Measurements from ENCODE around the gene SCRN2. TPM values are rescaled to one million over a fixed set of nuclear protein-coding genes. Genes with fewer than 3 reads are reported as not detected.

SCRN2 gene
- total RNA-seq, 2 donors from 2014 or later, result 21.4 to 27.1 TPM

GRCh38 chr17:47834756-47835155 is 6.3 kb downstream of the SCRN2 start:
- H3K4me3 Mint-ChIP-seq, result no peak overlapping the region

GRCh38 chr17:47831934-47832327 is 9.1 kb downstream of the SCRN2 start:
- H3K27me3 Mint-ChIP-seq, result no peaks in the 10 kb centered on the region
- H3K36me3 Mint-ChIP-seq (ENCODE audit: low read depth), result peaks cover 2% of the 10 kb centered on the region
- peaks cover 43% of the 10 kb centered on the region for H3K4me1 Mint-ChIP-seq
- ATAC-seq, result no peak
- H3K4me3 Mint-ChIP-seq, result peak overlapping the region; percentile 99
- H3K27ac Mint-ChIP-seq, result peak overlapping the region; percentile 99
- no peak for DNase-seq
- no peaks in the 10 kb centered on the region for H3K9me3 ChIP-seq (ENCODE audit: control insufficient read depth, low read length, poor library complexity, severe bottlenecking)

More at GRCh38 chr17:47834756-47835155, 6.3 kb downstream of the SCRN2 start:
- peaks cover 2% of the 10 kb centered on the region for H3K36me3 Mint-ChIP-seq (ENCODE audit: low read depth)
- peak overlapping the region; percentile 99 for H3K27ac Mint-ChIP-seq
- ATAC-seq (no peak), DNase-seq (no peak)
- H3K4me1 Mint-ChIP-seq, result peaks cover 37% of the 10 kb centered on the region
- H3K9me3 ChIP-seq (ENCODE audit: control insufficient read depth, low read length, poor library complexity, severe bottlenecking), result no peaks in the 10 kb centered on the region
- no peaks in the 10 kb centered on the region for H3K27me3 Mint-ChIP-seq

- Mint-ChIP-seq H3K36me3 (ENCODE audit: low read depth) (peaks cover 2% of the 10 kb centered on the region), H3K4me1 (peaks cover 43% of the 10 kb centered on the region)
Measured at GRCh38 chr17:47831003-47831933, 9.8 kb downstream of the SCRN2 start, which contains the start of the genes LRRC46 and MRPL10. LRRC46 (plus strand) TSS chr17:47831670; CDS start chr17:47831990, 320 bp downstream. MRPL10 (minus strand) TSS chr17:47831541; CDS start chr17:47831511, 30 bp downstream.

GRCh38 chr17:47830396-47831002 is 10.6 kb downstream of the SCRN2 start:
- H3K36me3 Mint-ChIP-seq (ENCODE audit: low read depth), result peaks cover 3% of the 10 kb centered on the region
- H3K4me1 Mint-ChIP-seq, result peaks cover 38% of the 10 kb centered on the region
- peak; percentile 1 for ATAC-seq
- H3K27ac Mint-ChIP-seq, result peak overlapping the region; percentile 99
- H3K27me3 Mint-ChIP-seq, result no peaks in the 10 kb centered on the region
- H3K9me3 ChIP-seq (ENCODE audit: control insufficient read depth, low read length, poor library complexity, severe bottlenecking), result no peaks in the 10 kb centered on the region
- H3K4me3 Mint-ChIP-seq, result peak overlapping the region; percentile 99
- no peak for DNase-seq

More at GRCh38 chr17:47831003-47831933, 9.8 kb downstream of the SCRN2 start, which contains the start of the genes LRRC46 and MRPL10:
- peak within 1 kb of the TSS; percentile 99 for H3K27ac Mint-ChIP-seq
- ATAC-seq (peak; percentile 74), DNase-seq (peak; percentile 82 to 86 (median 85))
- H3K9me3 ChIP-seq (ENCODE audit: control insufficient read depth, low read length, poor library complexity, severe bottlenecking), result no peaks in the 10 kb centered on the region
- no peaks in the 10 kb centered on the region for H3K27me3 Mint-ChIP-seq
- peak within 1 kb of the TSS; percentile 99 for H3K4me3 Mint-ChIP-seq

- H3K27ac Mint-ChIP-seq, result peak overlapping the region; percentile 99
- H3K27me3 Mint-ChIP-seq, result no peaks in the 10 kb centered on the region
- peaks cover 6% of the 10 kb centered on the region for H3K36me3 Mint-ChIP-seq (ENCODE audit: low read depth)
- H3K9me3 ChIP-seq (ENCODE audit: control insufficient read depth, low read length, poor library complexity, severe bottlenecking), result no peaks in the 10 kb centered on the region
- peaks cover 38% of the 10 kb centered on the region for H3K4me1 Mint-ChIP-seq
- ATAC-seq (peak; percentile 79), DNase-seq (peak in 2 of 3 donors; percentile 36 to 45)
- peak overlapping the region; percentile 99 for H3K4me3 Mint-ChIP-seq
Measured at GRCh38 chr17:47829870-47830269, 11.2 kb downstream of the SCRN2 start.

- Mint-ChIP-seq H3K4me1 (peaks cover 22% of the 10 kb centered on the region), H3K27ac (peak overlapping the region; percentile 70), H3K27me3 (no peaks in the 10 kb centered on the region), H3K36me3 (ENCODE audit: low read depth) (peaks cover 6% of the 10 kb centered on the region), H3K4me3 (no peak overlapping the region)
- no peaks in the 10 kb centered on the region for H3K9me3 ChIP-seq (ENCODE audit: control insufficient read depth, low read length, poor library complexity, severe bottlenecking)
- no peak for DNase-seq
- no peak for ATAC-seq
Measured at GRCh38 chr17:47823519-47823918, 17.6 kb downstream of the SCRN2 start.

- Mint-ChIP-seq H3K4me3 (no peak overlapping the region), H3K4me1 (peaks cover 21% of the 10 kb centered on the region), H3K36me3 (ENCODE audit: low read depth) (peaks cover 7% of the 10 kb centered on the region), H3K27ac (peak overlapping the region; percentile 93), H3K27me3 (no peaks in the 10 kb centered on the region)
- no peaks in the 10 kb centered on the region for H3K9me3 ChIP-seq (ENCODE audit: control insufficient read depth, low read length, poor library complexity, severe bottlenecking)
- DNase-seq, result no peak
- no peak for ATAC-seq
Measured at GRCh38 chr17:47822785-47823184, 18.3 kb downstream of the SCRN2 start.

- no peaks in the 10 kb centered on the region for H3K27me3 Mint-ChIP-seq
- peaks cover 21% of the 10 kb centered on the region for H3K4me1 Mint-ChIP-seq
- peaks cover 8% of the 10 kb centered on the region for H3K36me3 Mint-ChIP-seq (ENCODE audit: low read depth)
Measured at GRCh38 chr17:47821424-47822391, 19.4 kb downstream of the SCRN2 start, which contains the start of gene OSBPL7. OSBPL7 (minus strand) TSS chr17:47821794; CDS start chr17:47820278, 1,516 bp downstream.

GRCh38 chr17:47821031-47821423 is 20.0 kb downstream of the SCRN2 start:
- H3K9me3 ChIP-seq (ENCODE audit: control insufficient read depth, low read length, poor library complexity, severe bottlenecking), result no peaks in the 10 kb centered on the region
- Mint-ChIP-seq H3K4me3 (peak overlapping the region; percentile 97), H3K27ac (peak overlapping the region; percentile 93), H3K4me1 (peaks cover 21% of the 10 kb centered on the region), H3K27me3 (no peaks in the 10 kb centered on the region), H3K36me3 (ENCODE audit: low read depth) (peaks cover 8% of the 10 kb centered on the region)
- ATAC-seq, result no peak
- DNase-seq, result no peak

More at GRCh38 chr17:47821424-47822391, 19.4 kb downstream of the SCRN2 start, which contains the start of gene OSBPL7:
- no peaks in the 10 kb centered on the region for H3K9me3 ChIP-seq (ENCODE audit: control insufficient read depth, low read length, poor library complexity, severe bottlenecking)
- ATAC-seq (peak; percentile 98), DNase-seq (peak; percentile 46 to 65 (median 57))
- Mint-ChIP-seq H3K4me3 (peak within 1 kb of the TSS; percentile 97), H3K27ac (peak within 1 kb of the TSS; percentile 93)

- Mint-ChIP-seq H3K4me1 (peaks cover 20% of the 10 kb centered on the region), H3K27me3 (no peaks in the 10 kb centered on the region)
Measured at GRCh38 chr17:47820033-47820789, 20.9 kb downstream of the SCRN2 start.

GRCh38 chr17:47819475-47819874 is 21.6 kb downstream of the SCRN2 start:
- peaks cover 20% of the 10 kb centered on the region for H3K4me1 Mint-ChIP-seq
- no peaks in the 10 kb centered on the region for H3K27me3 Mint-ChIP-seq
- peaks cover 4% of the 10 kb centered on the region for H3K36me3 Mint-ChIP-seq (ENCODE audit: low read depth)
- H3K27ac Mint-ChIP-seq, result peak overlapping the region; percentile 37
- no peak for DNase-seq
- ATAC-seq, result no peak
- H3K4me3 Mint-ChIP-seq, result peak overlapping the region; percentile 45
- H3K9me3 ChIP-seq (ENCODE audit: control insufficient read depth, low read length, poor library complexity, severe bottlenecking), result no peaks in the 10 kb centered on the region

More at GRCh38 chr17:47820033-47820789, 20.9 kb downstream of the SCRN2 start:
- H3K27ac Mint-ChIP-seq, result peak overlapping the region; percentile 93
- peaks cover 4% of the 10 kb centered on the region for H3K36me3 Mint-ChIP-seq (ENCODE audit: low read depth)
- DNase-seq (no peak), ATAC-seq (no peak)
- H3K4me3 Mint-ChIP-seq, result peak overlapping the region; percentile 97
- no peaks in the 10 kb centered on the region for H3K9me3 ChIP-seq (ENCODE audit: control insufficient read depth, low read length, poor library complexity, severe bottlenecking)
